ENCODE results near the gene C11orf71.

C11orf71 gene

DNA sequence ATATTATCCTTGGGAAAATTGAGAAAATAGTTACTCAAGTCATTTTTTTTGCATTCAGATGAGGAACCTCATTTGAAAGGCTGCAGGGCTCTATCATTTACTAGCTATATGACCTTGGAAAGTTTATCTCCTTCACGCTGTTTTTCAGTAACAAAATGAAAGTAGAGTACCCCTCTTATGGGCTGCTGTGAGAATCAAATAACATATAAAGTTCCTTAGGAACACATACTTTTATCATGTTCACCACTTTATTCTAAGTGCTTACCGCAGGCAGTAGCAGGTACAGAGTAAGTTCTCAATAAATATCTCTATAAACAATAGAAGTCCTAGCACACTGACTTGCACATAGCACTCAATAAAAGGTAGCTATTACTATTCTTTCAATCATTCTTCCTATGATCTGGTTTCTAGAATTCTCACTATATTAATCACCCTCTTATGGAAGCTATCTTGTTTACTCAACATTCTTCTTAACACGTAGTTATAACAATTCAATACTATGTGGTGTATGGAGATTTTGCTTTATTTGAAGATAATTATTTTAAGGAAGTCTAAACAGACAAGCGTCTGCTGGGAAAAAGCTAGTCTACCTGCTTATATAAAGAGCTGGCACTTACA is 1.9 kb downstream of the C11orf71 start:
- no peak for DNase-seq

DNA sequence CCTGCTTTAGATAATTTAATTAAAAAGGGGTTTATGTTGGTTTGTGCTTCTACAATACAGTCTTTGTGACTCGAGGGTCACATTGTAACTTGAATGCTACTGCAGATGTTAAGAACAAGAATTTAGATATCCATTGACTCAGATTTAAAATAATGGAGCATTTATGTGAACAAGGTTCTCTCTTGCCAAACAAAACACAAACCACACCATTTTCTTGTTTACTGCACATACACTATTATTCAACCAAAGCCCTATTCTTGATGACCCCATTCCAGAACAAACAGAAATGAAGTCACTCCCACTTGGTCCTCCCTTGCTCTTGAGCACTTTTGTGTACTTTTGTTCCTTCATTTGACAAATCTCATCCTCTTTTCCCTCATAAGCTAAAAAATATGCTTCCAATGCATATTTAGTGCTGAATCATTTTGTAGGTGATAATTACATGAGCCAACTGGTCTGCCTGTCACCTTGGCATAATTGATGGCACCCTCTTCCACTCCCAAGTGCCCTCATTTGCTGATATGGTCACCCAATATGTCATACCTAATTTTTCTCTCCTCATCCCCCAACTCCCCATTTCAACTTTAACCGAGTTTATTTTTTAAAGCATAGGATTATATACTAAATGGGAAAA is 2.8 kb downstream of the C11orf71 start:
- DNase-seq, result no peak

DNA sequence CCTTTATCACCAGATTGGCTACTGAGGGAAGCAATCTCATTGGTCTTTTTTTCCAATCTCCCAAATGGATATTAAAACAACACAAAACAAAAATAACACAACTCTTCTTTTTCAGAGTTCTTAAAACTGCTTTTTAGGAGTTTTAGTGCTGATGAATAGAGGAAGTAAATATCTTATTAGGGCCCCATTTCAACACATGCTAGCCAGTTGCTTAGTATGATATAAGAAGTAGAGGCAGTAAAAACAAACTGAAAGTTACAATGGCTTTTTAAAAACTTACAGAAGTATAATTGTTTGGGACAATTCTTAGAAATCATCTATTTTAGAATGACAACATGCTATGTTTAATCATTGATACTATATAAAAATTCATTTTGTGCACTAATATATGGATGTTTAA is 3.4 kb downstream of the C11orf71 start:
- DNase-seq, result no peak

- DNase-seq, result no peak
Observed at GRCh38 chr11:114395736-114396135, 4.6 kb downstream of the C11orf71 start.

GRCh38 chr11:114392735-114393667 is 7.3 kb downstream of the C11orf71 start:
- DNase-seq, result no peak

GRCh38 chr11:114386545-114386944 is 13.8 kb downstream of the C11orf71 start:
- DNase-seq, result no peak

DNA sequence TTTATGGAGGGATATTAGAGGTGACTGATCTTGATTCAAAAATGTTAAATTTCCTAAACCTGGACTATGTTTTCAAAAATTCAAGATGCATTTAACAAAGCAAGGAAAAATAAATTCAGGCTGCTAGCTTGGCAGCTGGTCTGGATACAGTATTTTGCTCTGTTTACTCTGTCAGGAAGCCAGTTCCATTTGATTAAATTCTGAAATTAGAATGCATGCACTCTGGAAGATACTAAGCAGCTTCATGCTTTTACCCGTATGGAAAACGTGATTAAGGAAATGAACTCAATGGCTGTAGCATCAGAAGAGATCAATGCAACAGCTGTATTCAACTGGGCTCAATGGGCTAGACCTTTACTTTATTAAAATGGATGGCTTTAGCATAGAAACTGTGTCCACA is 14.2 kb downstream of the C11orf71 start:
- DNase-seq, result no peak

GRCh38 chr11:114384487-114384886 is 15.8 kb downstream of the C11orf71 start:
- no peak for DNase-seq

DNA sequence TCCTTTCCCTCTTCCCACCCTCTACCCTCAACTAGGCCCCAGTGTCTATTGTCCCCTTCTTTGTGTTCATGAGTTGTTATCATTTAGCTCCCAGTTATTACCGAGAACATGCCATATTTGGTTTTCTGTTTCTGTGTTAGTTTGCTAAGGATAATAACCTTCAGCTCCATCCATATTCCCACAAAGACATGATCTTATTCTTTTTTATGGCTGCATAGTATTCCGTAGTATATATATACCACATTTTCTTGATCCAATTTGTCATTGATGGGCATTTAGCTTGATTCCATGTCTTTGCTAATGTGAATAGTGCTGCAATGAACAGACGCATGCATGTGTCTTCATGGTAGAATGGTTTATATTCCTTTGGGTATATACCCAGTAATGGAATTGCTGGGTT is 17.8 kb downstream of the C11orf71 start:
- DNase-seq, result no peak

GRCh38 chr11:114379394-114380069 is 20.8 kb downstream of the C11orf71 start:
- DNase-seq, result no peak

- DNase-seq, result no peak
Observed at GRCh38 chr11:114377612-114378267, 22.6 kb downstream of the C11orf71 start.

GRCh38 chr11:114375052-114375451 is 25.3 kb downstream of the C11orf71 start:
- no peak for DNase-seq

DNA sequence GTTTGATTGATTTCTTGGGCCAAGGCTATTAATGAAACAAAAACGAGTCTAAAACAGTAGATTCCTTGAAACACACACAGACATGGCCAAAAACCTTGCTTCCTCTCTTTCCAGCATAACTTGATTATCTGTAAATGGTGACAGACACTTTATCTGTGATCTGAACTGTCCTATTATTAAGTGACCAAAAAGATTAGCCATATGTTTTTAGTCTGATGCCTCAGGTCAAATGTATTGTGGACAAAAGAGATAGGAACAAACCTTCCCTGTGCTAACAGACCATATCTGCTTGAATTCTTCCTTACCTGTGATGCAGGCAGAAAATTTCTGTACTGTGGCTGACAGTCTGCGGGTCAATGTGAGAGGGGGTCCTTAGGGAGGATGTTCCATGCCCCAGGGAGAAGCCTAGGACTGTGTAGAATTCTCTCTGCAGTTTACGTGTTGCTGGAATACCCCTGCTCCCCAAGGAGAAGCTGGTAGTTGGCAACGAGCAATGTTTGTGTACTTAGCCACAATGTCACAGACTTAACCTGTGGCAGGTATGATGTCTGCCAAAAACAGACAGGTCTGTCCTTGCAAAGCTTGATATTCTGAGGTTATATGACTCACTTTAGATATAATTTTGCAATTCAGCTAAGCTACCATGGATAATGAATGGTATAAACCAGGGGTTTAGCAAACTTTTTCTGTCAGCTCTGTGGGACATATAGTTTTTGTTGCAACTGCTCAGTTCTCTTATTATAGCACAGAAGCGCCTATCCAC is 31.2 kb downstream of the C11orf71 start:
- DNase-seq, result no peak

- no peak for DNase-seq
Observed at GRCh38 chr11:114367244-114367957, 32.9 kb downstream of the C11orf71 start.

DNA sequence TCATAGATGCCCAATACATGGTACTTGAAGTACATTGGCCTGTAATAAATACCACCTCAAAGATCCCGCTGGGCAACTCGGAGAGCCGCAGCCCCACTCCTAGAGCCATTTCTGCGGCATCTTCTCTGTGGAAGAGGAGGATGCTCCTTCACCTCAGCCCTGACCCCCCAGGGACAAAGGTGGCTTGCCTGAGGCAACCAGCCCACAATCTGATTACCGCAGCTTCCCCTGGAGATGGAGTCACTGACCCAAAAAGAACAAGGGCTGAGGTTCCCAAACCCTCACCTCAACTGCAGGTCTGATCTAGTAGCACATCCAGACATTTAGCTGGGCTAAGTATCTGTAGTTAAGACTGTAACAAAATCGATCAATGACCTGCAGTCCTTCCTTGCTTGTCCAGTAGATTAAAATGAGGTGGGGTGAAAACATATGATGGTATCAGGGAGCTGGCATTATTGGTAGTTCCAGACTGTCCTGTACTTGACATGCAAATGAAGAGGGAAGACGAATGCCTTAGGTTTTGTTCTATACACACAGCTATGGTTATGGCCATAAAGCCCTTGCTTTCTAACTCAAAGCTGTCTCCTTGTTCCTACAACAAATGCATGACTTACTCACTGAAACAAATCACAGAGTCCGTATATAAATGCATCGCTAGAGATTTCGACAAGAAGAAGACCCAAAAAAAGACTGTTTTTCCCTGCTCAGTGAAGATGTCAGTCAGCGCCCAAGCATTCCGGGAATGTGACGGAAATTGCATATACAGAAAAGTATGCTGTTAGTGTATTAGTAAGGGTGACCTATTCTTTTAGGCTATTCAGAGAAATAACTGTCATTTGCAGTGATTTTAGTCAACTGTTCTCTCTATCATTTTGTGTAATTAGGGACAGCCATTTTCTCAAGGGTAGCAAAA is 33.7 kb downstream of the C11orf71 start:
- no peak for DNase-seq

GRCh38 chr11:114362958-114363357 is 37.4 kb downstream of the C11orf71 start:
- no peak for DNase-seq

- DNase-seq, result no peak
Observed at GRCh38 chr11:114362326-114362725, 38.0 kb downstream of the C11orf71 start.

DNA sequence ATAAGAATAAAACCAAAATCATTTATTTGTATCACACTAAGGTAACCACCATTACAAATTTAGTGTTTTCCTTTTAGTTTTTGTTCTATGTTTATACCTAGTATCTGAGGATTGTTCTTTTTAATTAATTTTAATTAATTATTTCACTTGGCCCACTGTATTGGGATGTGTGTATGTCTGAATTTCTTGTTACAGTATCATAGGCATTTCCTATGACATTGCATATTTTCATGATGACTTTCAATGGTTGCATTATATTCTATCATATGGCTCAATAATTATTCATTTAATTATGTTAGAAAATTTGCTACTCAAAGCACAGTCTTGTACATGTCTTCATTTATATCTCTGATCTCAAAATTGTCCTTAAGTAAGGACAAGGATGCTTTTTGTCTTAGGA is 41.0 kb downstream of the C11orf71 start:
- no peak for DNase-seq

DNA sequence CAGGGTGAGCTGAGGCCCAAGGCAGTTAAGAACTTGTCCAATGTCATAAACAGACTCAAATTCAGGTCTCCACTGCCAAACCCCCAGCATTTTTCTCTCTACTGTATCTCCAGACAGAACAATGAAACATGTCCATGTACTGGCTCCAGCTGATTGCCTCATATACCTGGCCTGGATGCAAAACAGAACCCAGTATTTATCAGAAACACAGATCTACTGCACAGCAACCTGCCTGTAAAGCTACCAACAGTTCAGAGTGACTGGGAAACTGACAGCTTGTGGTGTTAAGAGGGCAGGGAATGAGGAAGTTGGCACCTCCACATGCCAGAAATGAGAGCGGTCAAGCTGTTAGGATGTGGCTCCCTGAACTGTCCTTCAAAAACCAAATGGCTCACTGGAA is 41.6 kb downstream of the C11orf71 start:
- DNase-seq, result no peak

DNA sequence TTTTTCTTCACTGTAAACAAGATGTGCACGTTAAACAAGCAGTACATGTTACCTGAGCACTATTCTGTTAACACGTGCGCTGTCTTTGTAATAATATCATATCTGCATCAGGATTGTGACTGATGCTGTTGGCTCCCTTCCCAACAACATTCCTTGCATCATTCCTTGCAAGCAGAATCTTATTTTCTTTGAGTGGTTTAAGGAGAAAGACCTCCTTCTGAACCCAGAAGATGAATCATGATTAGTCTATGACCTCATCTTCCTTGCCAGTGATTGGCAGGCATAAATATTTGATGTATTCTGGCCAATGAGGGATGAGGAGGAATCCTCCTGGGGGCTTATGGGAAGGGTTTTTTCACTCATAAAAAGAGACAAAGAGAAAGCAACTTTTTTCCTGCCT is 46.2 kb downstream of the C11orf71 start:
- DNase-seq, result no peak
